Measurements from ENCODE around the gene KCNH2. TPM values are rescaled to one million over a fixed set of nuclear protein-coding genes. Genes with fewer than 3 reads are reported as not detected.

KCNH2 gene
- total and polyA plus RNA-seq, 2 experiments from 2014 or later: 8.4 to 9.1 TPM

DNA sequence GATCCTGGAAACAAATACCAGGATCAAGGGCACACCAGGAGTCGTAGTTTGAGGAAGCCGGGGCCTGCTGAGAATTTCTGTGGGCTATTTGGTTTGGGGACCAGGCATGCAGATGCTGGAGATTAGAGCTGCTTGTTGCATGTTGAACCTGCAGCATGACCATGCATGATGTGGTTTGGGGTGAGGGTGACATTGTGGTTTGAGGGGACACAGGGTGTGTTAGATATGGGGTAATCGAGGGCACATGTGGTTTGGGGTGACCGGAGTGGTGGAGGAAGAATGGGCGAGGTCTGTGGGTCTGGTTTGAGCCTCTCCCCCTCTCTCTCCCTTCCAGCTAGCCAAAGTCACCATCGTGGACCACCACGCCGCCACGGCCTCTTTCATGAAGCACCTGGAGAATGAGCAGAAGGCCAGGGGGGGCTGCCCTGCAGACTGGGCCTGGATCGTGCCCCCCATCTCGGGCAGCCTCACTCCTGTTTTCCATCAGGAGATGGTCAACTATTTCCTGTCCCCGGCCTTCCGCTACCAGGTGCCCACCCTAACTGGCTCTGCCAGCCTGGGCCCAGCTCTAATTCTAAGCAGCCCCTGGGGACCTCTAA, 22.9 kb upstream of the KCNH2 start:
- WGBS (ENCODE audit: low lambda C conversion rate, missing lambda C conversion rate): 96% methylated on average over 13 of the region's 13 CpGs
- H3K79me2 ChIP-seq: no peaks in the 10 kb centered on the region
- H2AFZ ChIP-seq: no peak overlapping the region
- H3K4me1 ChIP-seq (ENCODE audit: insufficient read depth): peaks cover 5% of the 10 kb centered on the region
- H3K4me3 ChIP-seq: no peak overlapping the region
- no peak overlapping the region for H3K27ac ChIP-seq
- no peaks in the 10 kb centered on the region for H4K20me1 ChIP-seq (ENCODE audit: insufficient read depth, poor library complexity, severe bottlenecking)
- H3K9me3 ChIP-seq (ENCODE audit: low read depth): no peaks in the 10 kb centered on the region
- H3K36me3 ChIP-seq (replicated peaks; ENCODE audit: insufficient read depth, low read depth): no peaks in the 10 kb centered on the region
- TF ChIP-seq EZH2 (IDR thresholded peaks at IDR 0.05; ENCODE audit: borderline replicate concordance) (no peak), CTCF (IDR thresholded peaks at IDR 0.05; ENCODE audit: poor library complexity) (no peak), EZH2phosphoT487 (IDR thresholded peaks at IDR 0.05; ENCODE audit: low read depth, severe bottlenecking, unreplicated experiment) (no peak)
- H3K27me3 ChIP-seq: no peaks in the 10 kb centered on the region
- no peak for DNase-seq (ENCODE audit: low spot score)
- H3K9me2 ChIP-seq (replicated peaks; ENCODE audit: insufficient read depth): no peaks in the 10 kb centered on the region
- H3K4me2 ChIP-seq: no peak overlapping the region

DNA sequence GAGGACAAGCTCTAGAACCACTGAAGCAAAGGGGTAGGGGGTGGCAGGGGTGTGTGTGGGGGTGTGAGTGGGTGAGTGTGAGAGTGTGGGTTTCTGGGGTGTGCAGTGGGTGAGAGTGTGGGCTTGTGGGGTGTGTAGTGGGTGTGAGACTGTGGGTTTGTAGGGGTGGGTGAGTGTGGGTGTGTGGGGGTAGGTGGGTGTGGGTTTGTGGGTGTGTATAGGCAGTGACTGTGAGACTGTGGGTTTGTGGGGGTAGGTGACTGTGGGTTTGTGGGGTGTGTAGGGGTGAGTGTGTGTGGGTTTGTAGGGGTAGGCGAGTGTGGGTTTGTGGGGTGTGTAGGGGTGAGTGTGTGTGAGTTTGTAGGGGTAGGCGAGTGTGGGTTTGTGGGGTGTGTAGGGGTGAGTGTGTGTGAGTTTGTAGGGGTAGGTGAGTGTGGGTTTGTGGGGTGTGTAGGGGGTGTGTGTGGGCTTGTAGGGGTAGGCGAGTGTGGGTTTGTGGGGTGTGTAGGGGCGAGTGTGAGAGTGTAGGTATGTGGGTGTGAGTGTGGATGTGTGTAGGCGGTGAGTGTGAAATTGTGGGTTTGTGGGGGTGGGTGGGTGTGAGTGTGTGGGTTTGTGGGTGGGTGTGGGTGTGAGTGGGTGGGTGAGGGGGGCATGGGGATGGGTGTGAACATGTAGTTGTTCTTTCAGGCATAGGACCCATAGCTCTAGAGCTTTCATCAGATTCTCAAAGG, 21.5 kb upstream of the KCNH2 start:
- H3K4me1 ChIP-seq (ENCODE audit: insufficient read depth): peaks cover 5% of the 10 kb centered on the region
- no peak overlapping the region for H3K4me2 ChIP-seq
- H3K9me2 ChIP-seq (replicated peaks; ENCODE audit: insufficient read depth): no peaks in the 10 kb centered on the region
- no peak overlapping the region for H3K4me3 ChIP-seq
- H3K9me3 ChIP-seq (ENCODE audit: low read depth): no peaks in the 10 kb centered on the region
- no CpG with 5 or more reads among the region's 5 CpGs for WGBS (ENCODE audit: low lambda C conversion rate, missing lambda C conversion rate)
- no peaks in the 10 kb centered on the region for H3K36me3 ChIP-seq (replicated peaks; ENCODE audit: insufficient read depth, low read depth)
- DNase-seq (ENCODE audit: low spot score): no peak
- TF ChIP-seq EZH2phosphoT487 (IDR thresholded peaks at IDR 0.05; ENCODE audit: low read depth, severe bottlenecking, unreplicated experiment) (no peak), EZH2 (IDR thresholded peaks at IDR 0.05; ENCODE audit: borderline replicate concordance) (no peak), CTCF (IDR thresholded peaks at IDR 0.05; ENCODE audit: poor library complexity) (no peak)
- H4K20me1 ChIP-seq (ENCODE audit: insufficient read depth, poor library complexity, severe bottlenecking): no peaks in the 10 kb centered on the region
- H2AFZ ChIP-seq: no peak overlapping the region
- no peaks in the 10 kb centered on the region for H3K27me3 ChIP-seq
- H3K27ac ChIP-seq: no peak overlapping the region
- H3K79me2 ChIP-seq: no peaks in the 10 kb centered on the region

GRCh38 chr7:150999001-150999400, 20.9 kb upstream of the KCNH2 start:
- Histone ChIP-seq H3K4me1 (ENCODE audit: insufficient read depth) (peaks cover 5% of the 10 kb centered on the region), H3K9me2 (replicated peaks; ENCODE audit: insufficient read depth) (no peaks in the 10 kb centered on the region), H3K27ac (no peak overlapping the region), H3K79me2 (no peaks in the 10 kb centered on the region), H3K4me3 (no peak overlapping the region), H3K27me3 (no peaks in the 10 kb centered on the region), H3K9me3 (ENCODE audit: low read depth) (no peaks in the 10 kb centered on the region), H3K4me2 (no peak overlapping the region), H3K36me3 (replicated peaks; ENCODE audit: insufficient read depth, low read depth) (no peaks in the 10 kb centered on the region), H2AFZ (no peak overlapping the region), H4K20me1 (ENCODE audit: insufficient read depth, poor library complexity, severe bottlenecking) (no peaks in the 10 kb centered on the region)
- 93% methylated on average over 12 of the region's 12 CpGs for WGBS (ENCODE audit: low lambda C conversion rate, missing lambda C conversion rate)
- DNase-seq (ENCODE audit: low spot score): no peak
- TF ChIP-seq CTCF (IDR thresholded peaks at IDR 0.05; ENCODE audit: poor library complexity) (no peak), EZH2phosphoT487 (IDR thresholded peaks at IDR 0.05; ENCODE audit: low read depth, severe bottlenecking, unreplicated experiment) (no peak), EZH2 (IDR thresholded peaks at IDR 0.05; ENCODE audit: borderline replicate concordance) (no peak)

Data from hepatocyte (in vitro differentiated cells).